HEK293 (cell line): ENCODE results near the gene RHBDL2.

Experiments used
- CTCF ChIA-PET: fragments of 350-600 bp; formaldehyde crosslinking; extraction: SDS; loops from one replicate; lab custom pipeline; 2021; ENCODE audit warnings: antibody characterized with exemption; lab: Yijun Ruan, JAX
- POLR2A ChIA-PET: fragments of 300-600 bp; formaldehyde crosslinking; extraction: SDS; loops from one replicate; lab custom pipeline; 2020; ENCODE audit warnings: antibody characterized with exemption, inconsistent platforms; lab: Yijun Ruan, JAX
- H3K27ac ChIP-seq: fragments of 200-500 bp; sonication (Bioruptor generic); 2 replicates; pipeline ENCODE4 v1.5.1; 2014; ENCODE audit warnings: low read depth, low read length, control low read depth, inconsistent platforms; ENCODE audit errors: extremely low read depth
- H3K36me3 ChIP-seq, 2 experiments: fragments of 200-500 bp in 1 of 2; sonication (Bioruptor generic) in 1 of 2; 1 replicate in 1 of 2; 2 replicates in 1 of 2; pipeline ENCODE4 v1.5.1; 2014 to 2017; ENCODE audit warnings: inconsistent platforms in 2 of 2, low read length in 2 of 2; ENCODE audit not compliant: control insufficient read depth in 2 of 2, insufficient read depth in 1 of 2
- H3K4me1 ChIP-seq: fragments of 200-500 bp; sonication (Bioruptor generic); 2 replicates; pipeline ENCODE4 v1.5.1; 2014; ENCODE audit warnings: mild to moderate bottlenecking, low read length, inconsistent platforms; ENCODE audit not compliant: control insufficient read depth, insufficient read depth
- H3K4me3 ChIP-seq: 2 replicates; pipeline ENCODE4 v1.5.1; 2011; ENCODE audit warnings: low read depth, mild to moderate bottlenecking, control low read depth, low read length, moderate library complexity
- H3K9me3 ChIP-seq: fragments of 200-500 bp; sonication (Bioruptor generic); 2 replicates; pipeline ENCODE4 v1.5.1; 2014; ENCODE audit warnings: low read depth, low read length, inconsistent platforms; ENCODE audit not compliant: control insufficient read depth, insufficient read depth
- GFI1B ChIP-seq: fragments of 450-650 bp; formaldehyde crosslinking; IDR thresholded peaks from 2 replicates; pipeline ENCODE4 v1.5.1; 2016; ENCODE audit warnings: missing biosample characterization, missing genetic modification characterization
- ZNF214 ChIP-seq: fragments of 450-650 bp; formaldehyde crosslinking; IDR thresholded peaks from 2 replicates; pipeline ENCODE4 v1.5.1; 2017; ENCODE audit warnings: missing biosample characterization, mild to moderate bottlenecking, missing genetic modification characterization, borderline replicate concordance
- ZNF266 ChIP-seq: fragments of 450-650 bp; formaldehyde crosslinking; IDR thresholded peaks from 2 replicates; pipeline ENCODE4 v1.5.1; 2016; ENCODE audit warnings: missing biosample characterization, missing genetic modification characterization, low read depth
- ZNF324 ChIP-seq: fragments of 450-650 bp; formaldehyde crosslinking; IDR thresholded peaks from 2 replicates; pipeline ENCODE4 v1.5.1; 2016; ENCODE audit warnings: missing biosample characterization, missing genetic modification characterization
- ZNF600 ChIP-seq: fragments of 450-650 bp; formaldehyde crosslinking; IDR thresholded peaks from 2 replicates; pipeline ENCODE4 v1.5.1; 2016; ENCODE audit warnings: missing biosample characterization, missing genetic modification characterization
- ZNF629 ChIP-seq: fragments of 450-650 bp; formaldehyde crosslinking; IDR thresholded peaks from 2 replicates; pipeline ENCODE4 v1.5.1; 2017; ENCODE audit warnings: missing biosample characterization, missing genetic modification characterization
- TF ChIP-seq, protein P1 (sequence below): fragments of 450-650 bp; formaldehyde crosslinking; IDR thresholded peaks from 2 replicates; pipeline ENCODE4 v1.5.1; 2016; ENCODE audit warnings: missing biosample characterization, missing genetic modification characterization
- TF ChIP-seq, protein P2 (sequence below): fragments of 450-650 bp; formaldehyde crosslinking; IDR thresholded peaks from 2 replicates; pipeline ENCODE4 v1.5.1; 2016; ENCODE audit warnings: missing biosample characterization, missing genetic modification characterization
- TF ChIP-seq, protein P3 (sequence below): fragments of 450-650 bp; formaldehyde crosslinking; IDR thresholded peaks from 2 replicates; pipeline ENCODE4 v1.5.1; 2016; ENCODE audit warnings: missing biosample characterization, missing genetic modification characterization
- TF ChIP-seq, protein P4 (sequence below): fragments of 450-650 bp; formaldehyde crosslinking; IDR thresholded peaks from 2 replicates; pipeline ENCODE4 v1.5.1; 2016; ENCODE audit warnings: missing biosample characterization, missing genetic modification characterization
- TF ChIP-seq, protein P5 (sequence below): fragments of 450-650 bp; formaldehyde crosslinking; optimal IDR thresholded peaks from 2 replicates; pipeline ENCODE3; 2016; ENCODE audit warnings: missing biosample characterization, mild to moderate bottlenecking, missing genetic modification characterization

The RHBDL2 gene

DNA sequence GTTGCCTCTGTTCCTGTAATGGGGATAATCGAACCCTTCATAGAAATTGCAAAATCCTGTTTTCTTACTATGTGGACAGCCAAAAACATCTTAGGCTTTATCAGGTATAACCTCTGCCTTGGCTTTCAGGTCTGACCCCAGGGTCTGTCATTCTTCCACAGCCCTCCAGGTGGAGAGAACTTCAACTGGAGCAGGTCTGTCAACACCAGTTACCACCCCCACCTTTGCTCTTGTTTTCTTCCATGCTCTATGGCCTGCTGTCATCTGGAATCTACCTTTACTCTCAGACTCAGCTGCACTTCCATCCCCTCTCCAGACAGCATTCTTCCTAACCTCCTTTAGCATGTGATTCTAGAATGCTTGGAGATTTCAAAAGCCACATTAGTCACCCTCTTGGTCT lies 49.9 kb downstream of the RHBDL2 start:
- ChIA-PET CTCF (interaction anchor here (0.5 to 2.0 kb wide), 3 partner anchors 92 to 465 kb away, joined by 3 to 7 read pairs (median 4); no protein-coding TSS in a partner anchor), POLR2A (no interaction called here)
- Histone ChIP-seq H3K9me3 (no peaks in the 10 kb centered on the region), H3K4me3 (no peak overlapping the region), H3K4me1 (no peaks in the 10 kb centered on the region), H3K27ac (no peak overlapping the region), H3K36me3 (no peaks in the 10 kb centered on the region)
- TF ChIP-seq, protein P1, sequence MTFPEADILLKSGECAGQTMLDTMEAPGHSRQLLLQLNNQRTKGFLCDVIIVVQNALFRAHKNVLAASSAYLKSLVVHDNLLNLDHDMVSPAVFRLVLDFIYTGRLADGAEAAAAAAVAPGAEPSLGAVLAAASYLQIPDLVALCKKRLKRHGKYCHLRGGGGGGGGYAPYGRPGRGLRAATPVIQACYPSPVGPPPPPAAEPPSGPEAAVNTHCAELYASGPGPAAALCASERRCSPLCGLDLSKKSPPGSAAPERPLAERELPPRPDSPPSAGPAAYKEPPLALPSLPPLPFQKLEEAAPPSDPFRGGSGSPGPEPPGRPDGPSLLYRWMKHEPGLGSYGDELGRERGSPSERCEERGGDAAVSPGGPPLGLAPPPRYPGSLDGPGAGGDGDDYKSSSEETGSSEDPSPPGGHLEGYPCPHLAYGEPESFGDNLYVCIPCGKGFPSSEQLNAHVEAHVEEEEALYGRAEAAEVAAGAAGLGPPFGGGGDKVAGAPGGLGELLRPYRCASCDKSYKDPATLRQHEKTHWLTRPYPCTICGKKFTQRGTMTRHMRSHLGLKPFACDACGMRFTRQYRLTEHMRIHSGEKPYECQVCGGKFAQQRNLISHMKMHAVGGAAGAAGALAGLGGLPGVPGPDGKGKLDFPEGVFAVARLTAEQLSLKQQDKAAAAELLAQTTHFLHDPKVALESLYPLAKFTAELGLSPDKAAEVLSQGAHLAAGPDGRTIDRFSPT (tag by site-specific recombination), result no peak

DNA sequence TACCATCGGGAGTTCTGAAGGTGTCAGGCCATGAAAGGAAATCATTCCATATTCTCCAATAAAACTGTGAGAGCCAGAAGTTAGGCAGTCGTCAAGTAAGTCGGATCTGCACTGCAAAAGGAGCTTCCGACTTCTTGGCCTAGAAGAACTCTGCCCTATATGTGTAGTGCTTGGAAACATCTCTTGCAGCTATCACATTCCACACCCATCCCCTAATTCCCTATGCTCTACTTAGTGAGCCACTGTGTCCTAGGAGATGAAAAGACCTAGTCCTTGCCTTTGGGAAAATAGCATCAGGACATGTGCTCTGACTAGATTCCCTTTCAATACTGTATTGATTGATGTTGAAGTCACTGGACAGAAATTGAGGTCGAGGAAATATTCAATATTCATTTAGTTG lies 52.0 kb downstream of the RHBDL2 start:
- ChIA-PET POLR2A (interaction anchor here (0.8 kb wide), 1 partner anchor 14 kb away, joined by 3 read pairs; no protein-coding TSS in a partner anchor), CTCF (interaction anchor here (0.6 to 0.8 kb wide), 2 partner anchors 17 to 201 kb away, joined by 4 to 6 read pairs; no protein-coding TSS in a partner anchor)
- H3K9me3 ChIP-seq, result no peaks in the 10 kb centered on the region

DNA sequence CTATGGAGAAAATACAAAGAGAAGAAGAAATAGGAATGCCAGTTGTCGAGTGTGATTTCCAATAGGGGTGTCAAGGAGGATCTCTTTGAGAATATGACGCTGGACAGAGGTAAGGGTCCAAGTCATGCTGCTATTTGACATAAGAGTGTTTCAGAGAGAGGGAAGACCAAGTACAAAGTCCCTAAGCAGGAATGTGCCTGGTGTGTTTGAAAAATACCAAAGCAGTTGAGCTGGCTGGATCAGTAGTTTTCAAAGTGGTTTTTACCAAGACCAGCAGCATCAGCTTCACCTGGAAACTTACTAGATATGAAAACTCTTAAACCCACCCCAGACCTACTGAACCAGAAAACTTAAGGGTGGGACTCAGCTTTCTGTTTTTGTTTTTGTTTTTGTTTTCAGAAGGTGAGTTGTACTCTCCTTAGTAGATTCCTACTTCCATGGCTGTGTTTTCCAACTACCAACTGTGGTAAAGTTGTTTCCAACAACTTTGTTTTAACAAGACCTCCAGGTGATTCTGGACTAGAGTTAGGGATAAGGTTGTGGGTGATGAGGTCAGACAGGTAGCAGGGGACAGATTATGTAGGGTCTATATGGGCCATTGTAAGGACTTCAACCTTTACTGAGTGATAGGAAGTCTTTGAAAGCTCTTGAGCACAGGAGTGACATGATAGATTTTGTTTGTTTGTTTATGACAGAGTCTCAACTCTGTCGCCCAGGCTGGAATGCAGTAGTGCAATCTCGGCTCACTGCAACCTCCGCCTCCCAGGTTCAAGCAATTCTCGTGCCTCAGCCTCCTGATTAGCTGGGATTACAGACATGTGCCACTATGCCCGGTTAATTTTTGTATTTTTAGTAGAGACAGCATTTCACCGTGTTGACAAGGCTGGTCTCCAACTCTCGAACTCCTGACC lies 53.0 kb downstream of the RHBDL2 start:
- Histone ChIP-seq H3K27ac (no peak overlapping the region), H3K4me1 (no peaks in the 10 kb centered on the region), H3K36me3 (no peaks in the 10 kb centered on the region), H3K4me3 (no peak overlapping the region), H3K9me3 (no peaks in the 10 kb centered on the region)
- ChIA-PET CTCF (interaction anchor here (0.6 to 1.1 kb wide), 4 partner anchors 18 to 210 kb away, joined by 3 to 6 read pairs (median 4); no protein-coding TSS in a partner anchor), POLR2A (no interaction called here)
- no peak for TF ChIP-seq ZNF266 (tag by site-specific recombination)
- TF ChIP-seq, protein P2, sequence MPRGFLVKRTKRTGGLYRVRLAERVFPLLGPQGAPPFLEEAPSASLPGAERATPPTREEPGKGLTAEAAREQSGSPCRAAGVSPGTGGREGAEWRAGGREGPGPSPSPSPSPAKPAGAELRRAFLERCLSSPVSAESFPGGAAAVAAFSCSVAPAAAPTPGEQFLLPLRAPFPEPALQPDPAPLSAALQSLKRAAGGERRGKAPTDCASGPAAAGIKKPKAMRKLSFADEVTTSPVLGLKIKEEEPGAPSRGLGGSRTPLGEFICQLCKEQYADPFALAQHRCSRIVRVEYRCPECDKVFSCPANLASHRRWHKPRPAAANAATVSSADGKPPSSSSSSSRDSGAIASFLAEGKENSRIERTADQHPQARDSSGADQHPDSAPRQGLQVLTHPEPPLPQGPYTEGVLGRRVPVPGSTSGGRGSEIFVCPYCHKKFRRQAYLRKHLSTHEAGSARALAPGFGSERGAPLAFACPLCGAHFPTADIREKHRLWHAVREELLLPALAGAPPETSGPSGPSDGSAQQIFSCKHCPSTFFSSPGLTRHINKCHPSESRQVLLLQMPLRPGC (tag by site-specific recombination), result no peak
- TF ChIP-seq, protein P3, sequence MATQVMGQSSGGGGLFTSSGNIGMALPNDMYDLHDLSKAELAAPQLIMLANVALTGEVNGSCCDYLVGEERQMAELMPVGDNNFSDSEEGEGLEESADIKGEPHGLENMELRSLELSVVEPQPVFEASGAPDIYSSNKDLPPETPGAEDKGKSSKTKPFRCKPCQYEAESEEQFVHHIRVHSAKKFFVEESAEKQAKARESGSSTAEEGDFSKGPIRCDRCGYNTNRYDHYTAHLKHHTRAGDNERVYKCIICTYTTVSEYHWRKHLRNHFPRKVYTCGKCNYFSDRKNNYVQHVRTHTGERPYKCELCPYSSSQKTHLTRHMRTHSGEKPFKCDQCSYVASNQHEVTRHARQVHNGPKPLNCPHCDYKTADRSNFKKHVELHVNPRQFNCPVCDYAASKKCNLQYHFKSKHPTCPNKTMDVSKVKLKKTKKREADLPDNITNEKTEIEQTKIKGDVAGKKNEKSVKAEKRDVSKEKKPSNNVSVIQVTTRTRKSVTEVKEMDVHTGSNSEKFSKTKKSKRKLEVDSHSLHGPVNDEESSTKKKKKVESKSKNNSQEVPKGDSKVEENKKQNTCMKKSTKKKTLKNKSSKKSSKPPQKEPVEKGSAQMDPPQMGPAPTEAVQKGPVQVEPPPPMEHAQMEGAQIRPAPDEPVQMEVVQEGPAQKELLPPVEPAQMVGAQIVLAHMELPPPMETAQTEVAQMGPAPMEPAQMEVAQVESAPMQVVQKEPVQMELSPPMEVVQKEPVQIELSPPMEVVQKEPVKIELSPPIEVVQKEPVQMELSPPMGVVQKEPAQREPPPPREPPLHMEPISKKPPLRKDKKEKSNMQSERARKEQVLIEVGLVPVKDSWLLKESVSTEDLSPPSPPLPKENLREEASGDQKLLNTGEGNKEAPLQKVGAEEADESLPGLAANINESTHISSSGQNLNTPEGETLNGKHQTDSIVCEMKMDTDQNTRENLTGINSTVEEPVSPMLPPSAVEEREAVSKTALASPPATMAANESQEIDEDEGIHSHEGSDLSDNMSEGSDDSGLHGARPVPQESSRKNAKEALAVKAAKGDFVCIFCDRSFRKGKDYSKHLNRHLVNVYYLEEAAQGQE, result 0 out of 2 replicates have a peak, but pooled peaks have one; percentile 23

More for the DNA sequence above, 52.0 kb downstream of the RHBDL2 start:
- Histone ChIP-seq H3K4me1 (no peaks in the 10 kb centered on the region), H3K27ac (no peak overlapping the region)
- TF ChIP-seq GFI1B, result no peak
- TF ChIP-seq ZNF324 (tag by site-specific recombination), result no peak
- TF ChIP-seq ZNF214 (tag by site-specific recombination), result no peak
- TF ChIP-seq, protein P4, sequence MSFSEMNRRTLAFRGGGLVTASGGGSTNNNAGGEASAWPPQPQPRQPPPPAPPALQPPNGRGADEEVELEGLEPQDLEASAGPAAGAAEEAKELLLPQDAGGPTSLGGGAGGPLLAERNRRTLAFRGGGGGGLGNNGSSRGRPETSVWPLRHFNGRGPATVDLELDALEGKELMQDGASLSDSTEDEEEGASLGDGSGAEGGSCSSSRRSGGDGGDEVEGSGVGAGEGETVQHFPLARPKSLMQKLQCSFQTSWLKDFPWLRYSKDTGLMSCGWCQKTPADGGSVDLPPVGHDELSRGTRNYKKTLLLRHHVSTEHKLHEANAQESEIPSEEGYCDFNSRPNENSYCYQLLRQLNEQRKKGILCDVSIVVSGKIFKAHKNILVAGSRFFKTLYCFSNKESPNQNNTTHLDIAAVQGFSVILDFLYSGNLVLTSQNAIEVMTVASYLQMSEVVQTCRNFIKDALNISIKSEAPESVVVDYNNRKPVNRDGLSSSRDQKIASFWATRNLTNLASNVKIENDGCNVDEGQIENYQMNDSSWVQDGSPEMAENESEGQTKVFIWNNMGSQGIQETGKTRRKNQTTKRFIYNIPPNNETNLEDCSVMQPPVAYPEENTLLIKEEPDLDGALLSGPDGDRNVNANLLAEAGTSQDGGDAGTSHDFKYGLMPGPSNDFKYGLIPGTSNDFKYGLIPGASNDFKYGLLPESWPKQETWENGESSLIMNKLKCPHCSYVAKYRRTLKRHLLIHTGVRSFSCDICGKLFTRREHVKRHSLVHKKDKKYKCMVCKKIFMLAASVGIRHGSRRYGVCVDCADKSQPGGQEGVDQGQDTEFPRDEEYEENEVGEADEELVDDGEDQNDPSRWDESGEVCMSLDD, result no peak
- TF ChIP-seq ZNF600 (tag by site-specific recombination), result no peak
- TF ChIP-seq, protein P5, sequence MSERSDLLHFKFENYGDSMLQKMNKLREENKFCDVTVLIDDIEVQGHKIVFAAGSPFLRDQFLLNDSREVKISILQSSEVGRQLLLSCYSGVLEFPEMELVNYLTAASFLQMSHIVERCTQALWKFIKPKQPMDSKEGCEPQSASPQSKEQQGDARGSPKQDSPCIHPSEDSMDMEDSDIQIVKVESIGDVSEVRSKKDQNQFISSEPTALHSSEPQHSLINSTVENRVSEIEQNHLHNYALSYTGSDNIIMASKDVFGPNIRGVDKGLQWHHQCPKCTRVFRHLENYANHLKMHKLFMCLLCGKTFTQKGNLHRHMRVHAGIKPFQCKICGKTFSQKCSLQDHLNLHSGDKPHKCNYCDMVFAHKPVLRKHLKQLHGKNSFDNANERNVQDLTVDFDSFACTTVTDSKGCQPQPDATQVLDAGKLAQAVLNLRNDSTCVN (tag by site-specific recombination), result no peak
- no peak for TF ChIP-seq ZNF629 (tag by site-specific recombination)
- TF ChIP-seq, all 188 proteins: peak for 0
- Histone ChIP-seq H3K4me3 (no peak overlapping the region), H3K36me3 (no peaks in the 10 kb centered on the region)
